ENCODE data around the gene MYO5C. TPM values are rescaled to one million over a fixed set of nuclear protein-coding genes. Genes with fewer than 3 reads are reported as not detected.
A peak's percentile ranks its signal among the peaks of the same experiment; 100 is the strongest.

The MYO5C gene
- total RNA-seq, 1 donor from 2014 or later = 80.0 TPM

- intact Hi-C loops (cut with DNase I) = no loop called here
- peak overlapping the region; percentile 51 for H3K27ac ChIP-seq
- H3K4me1 ChIP-seq = no peaks in the 10 kb centered on the region
- peaks cover 22% of the 10 kb centered on the region for H3K36me3 ChIP-seq
- ATAC-seq (peak; percentile 40), DNase-seq (no peak)
- no peaks in the 10 kb centered on the region for H3K27me3 ChIP-seq
- no peak for TF ChIP-seq CTCF (IDR thresholded peaks at IDR 0.05)
- H3K4me3 ChIP-seq = no peak overlapping the region
- no peaks in the 10 kb centered on the region for H3K9me3 ChIP-seq
Measured at GRCh38 chr15:52329987-52330386, 34.4 kb upstream of the MYO5C start.

GRCh38 chr15:52329150-52329549 is 33.5 kb upstream of the MYO5C start:
- TF ChIP-seq CTCF (IDR thresholded peaks at IDR 0.05) = no peak
- peak; percentile 73 for ATAC-seq
- no peak overlapping the region for H3K4me3 ChIP-seq
- no peaks in the 10 kb centered on the region for H3K27me3 ChIP-seq
- H3K36me3 ChIP-seq = peaks cover 24% of the 10 kb centered on the region
- no peaks in the 10 kb centered on the region for H3K9me3 ChIP-seq
- DNase-seq = no peak
- peak overlapping the region; percentile 51 for H3K27ac ChIP-seq
- no peaks in the 10 kb centered on the region for H3K4me1 ChIP-seq
- intact Hi-C loops (cut with DNase I) = no loop called here

- H3K27me3 ChIP-seq = no peaks in the 10 kb centered on the region
- ATAC-seq = peak; percentile 12
- H3K4me3 ChIP-seq = no peak overlapping the region
- H3K27ac ChIP-seq = peak overlapping the region; percentile 33
- no peaks in the 10 kb centered on the region for H3K4me1 ChIP-seq
- TF ChIP-seq CTCF (IDR thresholded peaks at IDR 0.05) = no peak
- intact Hi-C loops (cut with DNase I) = no loop called here
- H3K36me3 ChIP-seq = peaks cover 24% of the 10 kb centered on the region
- no peak for DNase-seq
- H3K9me3 ChIP-seq = no peaks in the 10 kb centered on the region
Measured at GRCh38 chr15:52328680-52329079, 33.1 kb upstream of the MYO5C start.

- intact Hi-C loops (cut with DNase I) = no loop called here
- Histone ChIP-seq H3K9me3 (no peaks in the 10 kb centered on the region), H3K4me3 (no peak overlapping the region), H3K27ac (no peak overlapping the region), H3K27me3 (no peaks in the 10 kb centered on the region), H3K36me3 (peaks cover 40% of the 10 kb centered on the region), H3K4me1 (no peaks in the 10 kb centered on the region)
- DNase-seq (no peak), ATAC-seq (peak; percentile 78)
- TF ChIP-seq CTCF (IDR thresholded peaks at IDR 0.05) = no peak
Measured at GRCh38 chr15:52326756-52327155, 31.2 kb upstream of the MYO5C start.

GRCh38 chr15:52324109-52324508 is 28.5 kb upstream of the MYO5C start:
- Histone ChIP-seq H3K9me3 (no peaks in the 10 kb centered on the region), H3K4me1 (no peaks in the 10 kb centered on the region), H3K27ac (no peak overlapping the region), H3K36me3 (peaks cover 51% of the 10 kb centered on the region), H3K4me3 (no peak overlapping the region), H3K27me3 (no peaks in the 10 kb centered on the region)
- TF ChIP-seq CTCF (IDR thresholded peaks at IDR 0.05) = no peak
- ATAC-seq = no peak
- no peak for DNase-seq
- intact Hi-C loops (cut with DNase I) = no loop called here

Data from upper lobe of right lung (tissue), 1 donor.